NOMO-1 (cell line): ENCODE results near the gene SLC16A10.

Source experiments
- DNase-seq, 2 experiments: peaks; one replicate each; lab custom pipeline; 2025; ENCODE audit not compliant: unreplicated experiment in 2 of 2; lab: John Stamatoyannopoulos, UW

The SLC16A10 gene

DNA sequence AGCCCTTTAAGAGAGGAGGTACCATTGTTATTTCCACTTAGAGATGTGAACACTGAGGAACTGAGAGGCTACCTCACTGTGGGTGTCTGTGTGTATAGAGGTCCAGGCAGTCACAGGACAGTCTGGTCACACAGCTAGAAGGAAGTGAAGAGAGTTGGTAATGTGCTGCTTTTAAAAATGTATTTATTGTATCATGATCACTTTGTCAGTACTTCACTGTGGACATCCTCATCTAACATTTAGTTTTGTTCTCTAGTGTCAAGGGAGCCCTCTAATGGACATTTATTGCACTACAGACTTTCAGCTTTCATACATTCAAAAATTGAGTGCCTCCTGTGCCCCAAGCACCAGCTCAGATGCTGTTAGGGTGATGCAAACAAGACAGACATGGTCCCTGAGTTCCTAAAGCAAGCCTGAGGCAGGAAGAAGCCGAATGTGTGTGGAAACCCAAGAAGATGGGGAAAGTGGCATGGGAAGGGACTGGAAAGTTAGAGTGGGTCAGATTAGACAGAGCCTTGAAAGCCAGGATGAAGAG, 123.0 kb downstream of the SLC16A10 start:
- DNase-seq = peak; percentile 10 to 56

GRCh38 chr6:111211411-111212030, 124.2 kb downstream of the SLC16A10 start:
- DNase-seq = no peak

- DNase-seq = no peak
Measured at GRCh38 chr6:111212625-111213024, 125.3 kb downstream of the SLC16A10 start.

DNA sequence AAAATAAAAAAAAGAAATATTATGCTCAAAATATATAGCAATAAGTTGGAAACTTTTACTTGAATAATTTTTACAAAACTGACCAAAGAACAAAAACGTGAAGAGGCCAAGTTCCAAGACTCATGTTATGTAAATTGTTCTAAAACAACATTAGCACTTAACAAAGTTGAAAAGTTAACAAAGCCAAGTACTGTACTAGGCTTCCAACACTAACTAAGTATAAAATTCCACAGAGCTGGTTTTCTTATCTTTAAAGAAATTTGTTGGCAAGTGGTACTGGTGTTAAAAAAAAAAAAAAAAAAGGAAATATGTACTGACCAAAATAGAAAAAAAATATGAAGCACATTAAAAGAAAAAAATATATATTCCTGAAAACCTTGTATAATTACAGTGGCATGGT, 127.8 kb downstream of the SLC16A10 start:
- DNase-seq = no peak

DNA sequence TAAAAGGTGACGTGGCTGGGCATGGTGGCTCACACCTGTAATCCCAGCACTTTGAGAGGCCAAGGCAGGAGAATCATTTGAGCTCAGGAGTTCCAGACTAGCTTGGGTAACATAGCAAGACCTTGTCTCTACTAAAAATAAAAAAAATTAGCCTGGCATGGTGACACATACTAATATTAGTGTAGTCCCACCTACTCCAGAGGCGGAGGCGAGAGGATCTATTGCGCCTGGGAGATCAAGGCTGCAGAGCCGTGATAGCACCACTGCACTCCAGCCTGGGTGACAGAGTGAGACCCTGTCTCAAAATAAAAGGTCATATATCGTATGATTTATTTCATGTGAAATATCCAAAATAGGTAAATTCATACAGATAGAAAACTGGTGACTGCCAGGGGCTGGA, 132.5 kb downstream of the SLC16A10 start:
- DNase-seq = no peak

- DNase-seq = no peak
Measured at GRCh38 chr6:111220383-111221031, 133.2 kb downstream of the SLC16A10 start.

DNA sequence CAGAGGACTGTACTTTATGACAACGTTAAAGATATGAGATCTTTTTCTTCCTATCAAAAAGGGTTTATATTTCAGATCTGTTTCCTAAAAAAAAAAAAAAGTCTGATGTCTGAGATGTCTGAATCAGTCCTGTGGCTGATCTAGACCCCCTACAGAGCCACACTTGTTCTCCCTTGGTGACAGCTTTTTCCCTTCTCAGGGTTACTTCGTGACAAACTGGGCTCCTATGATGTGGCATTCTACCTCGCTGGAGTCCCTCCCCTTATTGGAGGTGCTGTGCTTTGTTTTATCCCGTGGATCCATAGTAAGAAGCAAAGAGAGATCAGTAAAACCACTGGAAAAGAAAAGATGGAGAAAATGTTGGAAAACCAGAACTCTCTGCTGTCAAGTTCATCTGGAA, 134.5 kb downstream of the SLC16A10 start:
- no peak for DNase-seq

GRCh38 chr6:111222341-111222740, 135.0 kb downstream of the SLC16A10 start:
- DNase-seq = no peak

GRCh38 chr6:111228094-111228493, 140.8 kb downstream of the SLC16A10 start:
- no peak for DNase-seq

DNA sequence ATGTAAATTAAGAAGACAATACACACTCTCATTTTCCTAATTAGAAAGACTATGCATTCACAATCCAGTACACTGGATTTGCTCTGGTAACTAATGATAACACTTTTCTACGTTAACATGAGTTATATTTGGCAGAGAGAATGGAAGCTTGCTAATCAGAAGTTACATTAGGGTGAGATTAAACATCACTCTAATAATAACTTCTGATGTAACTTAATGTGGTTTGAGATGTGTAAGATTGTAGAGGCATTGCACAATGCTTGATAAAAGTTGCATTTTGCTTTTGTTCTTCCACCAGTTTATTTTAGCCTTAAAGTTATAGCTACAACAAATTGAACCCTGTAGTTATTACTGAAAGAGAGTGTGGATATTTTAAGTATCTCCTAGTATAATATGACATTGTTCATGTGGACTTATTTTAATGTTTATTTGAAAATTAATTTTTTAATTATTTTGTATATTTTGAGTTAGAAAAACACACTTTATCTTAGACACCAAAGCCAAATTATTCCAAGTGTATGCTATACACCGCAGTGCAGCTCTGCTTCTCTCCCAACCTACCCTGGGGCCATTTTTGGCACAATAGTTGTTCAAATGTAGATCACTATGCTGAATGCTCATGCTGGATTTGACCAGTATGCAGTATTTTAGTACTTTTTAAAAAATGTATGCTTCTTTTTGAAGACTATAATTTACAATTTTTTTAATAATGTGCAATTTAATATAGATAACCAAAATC, 143.2 kb downstream of the SLC16A10 start:
- DNase-seq = peak; percentile 41 to 75

DNA sequence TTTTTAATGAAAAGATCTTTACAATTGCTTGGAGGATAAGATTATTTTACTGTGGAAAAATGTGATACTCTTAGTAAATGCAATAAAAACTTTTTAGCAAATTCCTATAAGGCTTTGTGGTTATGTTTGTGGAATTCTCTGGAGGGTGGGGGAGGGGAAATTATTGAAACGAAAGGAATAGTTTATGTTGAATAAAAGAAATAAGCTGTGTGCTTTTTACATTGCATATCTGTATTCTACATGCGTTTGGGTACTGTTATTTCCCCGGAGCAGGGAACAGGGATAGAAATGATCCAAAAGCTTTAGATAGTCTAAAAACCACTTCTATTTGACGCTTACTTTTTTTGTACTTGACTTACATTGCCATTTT, 143.8 kb downstream of the SLC16A10 start:
- DNase-seq = no peak

GRCh38 chr6:111237852-111238251, 150.5 kb downstream of the SLC16A10 start:
- no peak for DNase-seq

DNA sequence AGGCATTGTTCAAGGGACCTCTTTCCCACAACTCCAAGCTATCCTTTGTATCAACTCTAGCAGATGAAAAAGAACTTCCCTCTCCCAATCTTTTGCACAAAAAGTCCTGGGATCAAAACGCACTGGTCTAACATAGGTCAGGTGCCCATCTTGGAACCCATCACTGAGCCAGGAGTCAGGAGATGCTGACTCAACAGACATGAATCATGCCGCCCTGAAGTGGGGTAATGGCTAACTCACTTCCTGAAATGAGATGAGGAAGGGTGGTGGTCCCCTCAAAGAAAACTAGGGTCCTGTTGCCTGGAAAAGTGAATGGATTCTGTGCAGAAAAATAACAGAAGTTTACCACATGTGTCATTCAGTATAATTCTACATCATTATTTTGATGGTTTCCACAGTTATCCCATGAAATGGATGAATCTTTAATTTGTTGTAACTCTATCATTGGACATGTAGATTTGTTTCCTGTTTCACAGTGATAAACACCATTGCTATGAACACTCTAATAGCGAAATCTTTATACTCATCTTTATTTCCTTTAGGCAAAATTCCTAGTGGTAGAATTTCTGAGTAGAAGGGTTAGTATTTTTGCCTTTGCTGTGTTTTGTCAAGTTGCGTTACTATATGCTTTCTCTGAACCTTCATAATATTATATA, 151.3 kb downstream of the SLC16A10 start:
- peak in 1 of 2 experiments; percentile 23 for DNase-seq

DNA sequence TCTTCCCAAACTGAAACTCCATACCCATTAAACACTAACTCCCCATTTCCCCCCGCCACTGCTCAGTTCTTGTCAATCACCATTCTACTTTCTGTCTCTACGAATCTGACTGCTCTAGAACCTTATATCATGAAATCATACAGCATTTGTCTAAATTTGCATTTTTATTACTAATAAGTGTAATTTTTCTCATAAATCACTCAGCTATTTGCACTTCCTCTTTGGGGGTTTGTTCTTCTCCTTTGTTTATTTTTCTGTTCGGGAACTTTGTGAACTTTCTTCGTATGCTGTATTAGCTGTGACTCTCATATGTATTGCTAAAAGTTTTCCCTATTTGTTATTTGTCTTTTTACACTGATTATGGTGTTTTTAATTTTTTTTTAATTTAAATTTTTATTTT, 152.2 kb downstream of the SLC16A10 start:
- peak in 1 of 2 experiments; percentile 55 for DNase-seq

DNA sequence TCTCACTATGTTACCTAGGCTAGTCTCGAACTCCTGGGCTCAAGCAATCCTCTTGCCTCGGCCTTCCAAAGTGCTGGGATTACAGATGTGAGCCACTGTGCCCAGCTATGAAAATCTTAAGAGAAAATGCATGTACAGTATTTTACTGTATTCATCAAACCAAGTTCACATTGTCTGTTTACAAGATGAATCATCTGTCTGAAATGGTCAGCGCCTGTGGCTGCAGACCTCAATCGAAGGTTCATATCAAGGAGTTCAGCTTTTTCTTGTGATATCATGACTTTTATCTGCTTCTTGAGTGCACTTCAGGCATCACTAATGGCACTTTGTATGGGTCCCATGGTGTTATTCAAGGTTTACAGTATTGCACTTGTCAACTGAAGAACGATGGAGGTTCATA, 155.1 kb downstream of the SLC16A10 start:
- no peak for DNase-seq

DNA sequence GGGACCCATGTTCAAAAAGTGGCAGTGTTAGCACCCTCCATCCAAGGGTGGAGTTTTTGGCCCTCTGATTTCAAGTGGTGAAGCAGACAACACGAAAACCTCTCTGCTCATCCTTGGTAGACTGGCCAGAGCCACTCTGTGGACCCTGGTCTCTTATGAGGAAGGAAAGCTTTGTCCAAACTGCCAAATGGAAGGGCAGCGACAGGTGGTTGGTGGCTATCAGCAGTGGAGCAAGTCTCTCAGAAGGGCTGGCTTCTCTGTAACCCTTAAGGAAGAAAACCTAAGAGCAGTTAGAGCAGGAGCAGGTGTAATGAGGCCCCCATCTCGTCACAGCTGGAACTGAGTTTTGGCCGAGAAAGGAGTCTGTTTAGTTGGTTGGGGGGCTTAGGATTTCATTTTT, 155.8 kb downstream of the SLC16A10 start:
- DNase-seq = no peak

GRCh38 chr6:111248789-111249188, 161.5 kb downstream of the SLC16A10 start:
- DNase-seq = no peak

DNA sequence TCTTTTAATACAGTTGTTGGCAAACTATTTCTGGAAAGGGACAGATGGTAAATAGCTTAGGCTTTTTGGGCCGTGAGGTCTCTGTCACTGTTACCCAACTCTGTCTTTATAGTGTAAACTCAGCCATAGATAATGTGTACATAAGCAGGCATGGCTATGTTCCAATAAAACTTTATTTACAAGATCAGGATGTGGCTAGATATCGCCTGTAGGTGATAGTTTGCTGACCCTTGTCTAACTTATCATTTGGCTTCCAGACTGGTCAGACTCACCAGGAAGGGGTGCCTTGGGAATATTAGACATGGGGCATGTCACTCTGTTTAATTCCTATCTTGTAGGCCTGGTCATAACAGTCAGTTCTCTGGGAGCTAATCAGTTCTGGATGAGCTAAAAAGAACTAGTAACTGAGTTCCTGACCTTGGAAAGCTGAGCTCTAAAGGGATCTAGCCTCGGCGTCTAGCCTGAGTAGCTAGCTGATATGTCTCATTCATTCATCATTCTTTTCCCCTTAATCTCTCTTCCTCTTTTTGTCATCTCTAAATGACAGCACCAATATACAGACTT, 163.6 kb downstream of the SLC16A10 start:
- no peak for DNase-seq

GRCh38 chr6:111252726-111253125, 165.4 kb downstream of the SLC16A10 start:
- DNase-seq = no peak

GRCh38 chr6:111254004-111254778, 166.9 kb downstream of the SLC16A10 start:
- no peak for DNase-seq
